ENCODE measurements around the gene EYS. TPM values are rescaled to one million over a fixed set of nuclear protein-coding genes. Genes with fewer than 3 reads are reported as not detected.

The EYS gene
- total and polyA plus RNA-seq, 9 of the 15 experiments (the other 6 are each of a cell fraction or from before 2014, with no cell fraction given): 0.03 to 0.36 (median 0.10) TPM; not detected in 2

DNA sequence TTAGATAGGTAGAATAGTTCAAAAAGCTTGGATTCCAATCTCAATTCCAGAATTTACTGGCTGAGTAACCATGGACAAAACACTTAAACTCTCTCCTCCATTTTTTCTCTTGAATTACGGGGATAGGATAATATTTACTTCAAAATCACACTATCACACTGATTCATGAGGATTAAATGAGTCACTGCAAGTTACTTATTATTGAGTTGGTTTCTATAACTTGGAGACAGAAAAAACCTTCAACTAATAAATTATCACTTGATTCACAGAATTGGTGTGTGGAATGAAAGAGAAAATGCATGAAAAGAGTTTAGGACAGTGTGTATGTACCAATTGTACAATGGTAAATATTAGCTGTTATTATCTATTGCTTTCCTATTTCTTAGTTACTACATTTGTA is 1486.2 kb downstream of the EYS start (continued):
- TF ChIP-seq ZBTB11 (CRISPR knock-in tag; IDR thresholded peaks at IDR 0.05): no peak

GRCh38 chr6:64217721-64218620 is 1489.1 kb downstream of the EYS start:
- Histone ChIP-seq H3K4me1 (replicated peaks in 1 of 2; ENCODE audit: control insufficient read depth in 2 of 2, insufficient read depth in 2 of 2, low read length in 2 of 2) (no peaks in the 10 kb centered on the region), H3K9ac (ENCODE audit: insufficient read depth in 1 of 2, low read depth in 2 of 2, low read length in 2 of 2) (no peak overlapping the region), H3K36me3 (ENCODE audit: control insufficient read depth, insufficient read depth, low read length) (no peaks in the 10 kb centered on the region), H3K27ac (ENCODE audit: extremely low read depth, low read depth, low read length) (no peak overlapping the region), H3K9me3 (replicated peaks; ENCODE audit: control insufficient read depth, insufficient read depth, low read depth, low read length) (no peaks in the 10 kb centered on the region; the same call in 1 of the 2 replicates), H2AFZ (ENCODE audit: low read depth, low read length) (no peak overlapping the region), H3K9me1 (ENCODE audit: control insufficient read depth, insufficient read depth, low read length) (no peaks in the 10 kb centered on the region), H4K20me1 (replicated peaks; ENCODE audit: control insufficient read depth, insufficient read depth, low read length) (no peaks in the 10 kb centered on the region), H3K27me3 (ENCODE audit: control insufficient read depth in 2 of 2, insufficient read depth in 2 of 2, low read length in 2 of 2) (no peaks in the 10 kb centered on the region), H3K4me2 (ENCODE audit: insufficient read depth, low read length) (no peak overlapping the region), H3K4me3 (no peak overlapping the region), H3K79me2 (ENCODE audit: control insufficient read depth, insufficient read depth, low read length) (no peaks in the 10 kb centered on the region)
- CTCF ChIA-PET (ENCODE audit: low intra/inter-chr PET ratio): no interaction called here
- in situ Hi-C loops (cut with MboI): no loop called here
- ATAC-seq (no peak), DNase-seq (ENCODE audit: extremely low read depth in 1 of 4, low spot score in 3 of 4) (no peak), FAIRE-seq (no peak)
- 0% methylated on average over 2 of the region's 2 CpGs for WGBS (ENCODE audit: insufficient coverage, low coverage, missing lambda C conversion rate)
- intact Hi-C loops (cut with micrococcal nuclease): no loop called here
- POLR2A ChIA-PET: no interaction called here
- no peak for TF ChIP-seq TSC22D4 (tag; IDR thresholded peaks at IDR 0.05)
- TF ChIP-seq ZC3H11A (IDR thresholded peaks at IDR 0.05; ENCODE audit: low read depth, low read length): no peak
- no peak for TF ChIP-seq ZNF589 (CRISPR knock-in tag; IDR thresholded peaks at IDR 0.05; ENCODE audit: low read depth)
- no peak for TF ChIP-seq FOXJ3 (CRISPR knock-in tag; IDR thresholded peaks at IDR 0.05)
- TF ChIP-seq SAP30 (IDR thresholded peaks at IDR 0.05; ENCODE audit: borderline replicate concordance, insufficient read depth, low read depth, low read length, poor library complexity, severe bottlenecking): no peak
- TF ChIP-seq POLR2A (conservative IDR thresholded peaks at IDR 0.05): no peak
- no peak for TF ChIP-seq ESRRA (IDR thresholded peaks at IDR 0.05; ENCODE audit: borderline replicate concordance, low read depth)
- no peak for TF ChIP-seq CBFA2T3 (IDR thresholded peaks at IDR 0.05)
- TF ChIP-seq ETV6 (IDR thresholded peaks at IDR 0.05; ENCODE audit: borderline replicate concordance in 1 of 2, low read depth in 2 of 2, low read length in 1 of 2): no peak
- TF ChIP-seq ETV6 (CRISPR knock-in tag; IDR thresholded peaks at IDR 0.05; ENCODE audit: borderline replicate concordance): no peak
- TF ChIP-seq NR3C1 (CRISPR knock-in tag; IDR thresholded peaks at IDR 0.05): no peak
- TF ChIP-seq, protein P1, sequence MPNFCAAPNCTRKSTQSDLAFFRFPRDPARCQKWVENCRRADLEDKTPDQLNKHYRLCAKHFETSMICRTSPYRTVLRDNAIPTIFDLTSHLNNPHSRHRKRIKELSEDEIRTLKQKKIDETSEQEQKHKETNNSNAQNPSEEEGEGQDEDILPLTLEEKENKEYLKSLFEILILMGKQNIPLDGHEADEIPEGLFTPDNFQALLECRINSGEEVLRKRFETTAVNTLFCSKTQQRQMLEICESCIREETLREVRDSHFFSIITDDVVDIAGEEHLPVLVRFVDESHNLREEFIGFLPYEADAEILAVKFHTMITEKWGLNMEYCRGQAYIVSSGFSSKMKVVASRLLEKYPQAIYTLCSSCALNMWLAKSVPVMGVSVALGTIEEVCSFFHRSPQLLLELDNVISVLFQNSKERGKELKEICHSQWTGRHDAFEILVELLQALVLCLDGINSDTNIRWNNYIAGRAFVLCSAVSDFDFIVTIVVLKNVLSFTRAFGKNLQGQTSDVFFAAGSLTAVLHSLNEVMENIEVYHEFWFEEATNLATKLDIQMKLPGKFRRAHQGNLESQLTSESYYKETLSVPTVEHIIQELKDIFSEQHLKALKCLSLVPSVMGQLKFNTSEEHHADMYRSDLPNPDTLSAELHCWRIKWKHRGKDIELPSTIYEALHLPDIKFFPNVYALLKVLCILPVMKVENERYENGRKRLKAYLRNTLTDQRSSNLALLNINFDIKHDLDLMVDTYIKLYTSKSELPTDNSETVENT (CRISPR knock-in tag; IDR thresholded peaks at IDR 0.05): no peak
- no peak for TF ChIP-seq PHF20 (IDR thresholded peaks at IDR 0.05; ENCODE audit: partially characterized antibody)
- no TSS peak for BruUV-seq (replicated peaks)
